HG03039 (cell line): ENCODE data around the gene LAMA4.

ENCODE experiments used
- ATAC-seq: cut with Tn5 transposase; IDR thresholded peaks from one replicate; pipeline ENCODE4 v1.9.1; 2021; ENCODE audit warnings: mild to moderate bottlenecking, moderate library complexity; ENCODE audit not compliant: unreplicated experiment

The LAMA4 gene

DNA sequence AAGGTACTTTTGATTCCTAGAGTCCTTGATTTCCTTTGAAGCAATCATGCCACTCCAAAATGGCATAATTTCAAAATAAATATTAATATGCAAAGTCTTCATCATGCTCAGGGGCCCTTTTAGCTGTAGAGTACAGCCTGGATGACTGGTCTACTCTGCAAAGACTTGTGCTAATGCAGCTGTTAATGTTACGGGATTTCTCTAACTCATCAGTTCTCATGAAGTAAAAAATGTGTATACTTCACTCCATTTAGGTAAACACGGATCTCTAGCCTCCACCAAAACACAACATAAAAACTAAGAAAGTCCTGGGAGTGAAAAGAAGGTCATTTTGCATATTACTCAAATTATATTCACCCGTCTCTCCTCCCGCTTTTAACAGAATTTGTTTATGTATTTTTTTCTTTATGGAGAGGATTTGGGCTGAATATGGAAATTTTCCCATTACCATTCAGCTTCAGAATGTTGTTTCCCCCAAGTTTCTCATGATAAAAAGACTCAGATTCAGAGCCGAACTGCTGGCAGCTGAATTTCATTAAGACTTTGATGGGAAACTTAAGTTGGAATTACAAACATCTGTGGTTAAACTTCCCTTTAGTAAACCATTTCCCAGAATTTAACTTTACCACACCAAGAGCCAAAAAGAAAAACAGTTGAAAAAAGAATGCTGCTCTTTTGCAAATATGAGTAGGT lies 8.7 kb downstream of the LAMA4 start:
- ATAC-seq = no peak

DNA sequence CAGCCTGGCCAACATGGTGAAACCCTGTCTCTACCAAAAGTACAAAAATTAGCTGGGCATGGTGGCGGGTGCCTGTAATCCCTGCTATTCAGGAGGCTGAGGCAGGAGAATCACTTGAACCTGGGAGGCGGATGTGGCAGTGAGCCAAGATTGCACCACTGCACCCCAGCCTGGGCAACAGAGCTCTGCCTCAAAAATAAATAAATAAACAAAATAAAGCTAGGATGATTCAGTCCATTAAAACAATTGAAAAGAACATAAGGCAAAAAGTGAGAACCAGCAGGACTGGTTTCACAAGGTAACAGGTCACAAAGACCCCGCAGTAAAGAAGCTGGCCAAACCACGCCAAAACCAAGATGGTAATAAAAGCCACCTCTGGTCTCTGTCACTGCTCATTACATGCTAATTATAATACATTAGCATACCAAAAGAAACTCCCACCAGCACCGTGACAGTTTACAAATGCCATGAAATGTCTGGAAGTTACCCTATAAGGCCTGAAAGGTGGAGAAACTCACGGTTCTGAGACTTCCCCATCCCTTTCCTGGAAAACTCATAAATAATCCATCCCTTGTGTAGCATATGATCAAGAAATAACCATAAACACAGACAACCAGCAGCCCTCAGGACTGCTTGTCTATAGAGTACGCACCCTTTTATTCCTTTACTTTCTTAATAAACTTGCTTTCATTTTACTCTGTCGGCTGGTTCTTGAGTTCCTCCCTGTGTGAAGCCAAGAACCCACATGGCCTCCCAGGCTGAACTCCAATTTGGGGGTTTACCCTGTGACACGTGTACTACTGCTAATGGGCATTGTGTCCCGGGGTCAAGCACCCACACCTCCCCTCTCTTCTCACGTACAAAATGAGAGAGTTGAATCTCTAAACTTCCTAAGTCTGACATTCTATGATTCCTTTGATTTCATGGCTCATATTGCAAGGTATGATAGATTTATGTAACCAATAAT lies 10.2 kb downstream of the LAMA4 start:
- ATAC-seq = no peak

DNA sequence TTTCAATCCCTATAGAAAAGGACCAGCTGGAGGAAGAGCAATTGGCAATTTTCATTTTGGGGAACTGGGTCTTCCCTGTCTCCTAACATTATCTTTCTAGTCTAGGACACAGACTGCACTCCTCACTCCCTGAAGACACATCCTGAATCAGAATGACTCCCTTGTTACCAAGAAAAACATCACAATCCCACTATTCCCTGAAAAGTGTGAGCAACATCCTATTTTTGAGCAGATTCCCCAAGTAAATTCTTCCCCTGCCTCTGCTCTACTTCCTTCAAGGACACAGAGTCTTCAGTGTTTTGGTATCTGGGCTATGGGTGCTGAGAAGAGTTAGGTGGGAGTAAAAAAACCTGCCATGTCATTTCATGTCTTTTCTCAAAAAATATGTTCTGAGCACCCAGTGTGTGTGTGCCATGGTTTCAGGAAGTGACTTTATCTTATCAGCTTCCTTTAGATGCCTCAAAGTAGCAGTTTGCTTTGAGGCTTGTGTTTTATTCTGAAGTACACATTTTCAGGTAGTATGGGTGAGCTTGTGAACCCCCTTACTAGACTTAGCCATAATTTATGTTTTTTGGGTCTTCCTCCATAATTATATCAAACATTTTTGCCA lies 12.4 kb downstream of the LAMA4 start:
- ATAC-seq = no peak

- ATAC-seq = no peak
Observed at GRCh38 chr6:112237595-112237994, 16.8 kb downstream of the LAMA4 start.

DNA sequence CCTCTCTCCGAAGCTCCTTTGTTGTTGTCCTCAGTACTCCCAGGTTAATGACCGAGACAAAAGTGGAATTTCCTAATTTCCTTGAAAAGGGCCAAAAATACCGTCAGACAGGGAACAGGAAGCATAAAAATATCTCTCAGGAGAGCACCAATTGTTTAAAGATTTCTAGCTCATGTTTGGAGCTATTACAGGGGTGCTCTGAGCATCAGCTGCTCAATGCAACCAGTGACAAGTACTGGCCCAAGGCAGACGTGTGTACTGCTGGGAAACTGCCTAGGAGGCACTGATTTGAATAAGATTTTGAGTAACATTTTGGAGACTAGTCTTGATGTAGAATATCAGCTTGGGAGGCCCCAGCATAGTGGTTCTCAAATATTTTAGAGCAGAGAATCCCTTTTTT lies 17.3 kb downstream of the LAMA4 start:
- no peak for ATAC-seq

- no peak for ATAC-seq
Observed at GRCh38 chr6:112235956-112236355, 18.4 kb downstream of the LAMA4 start.

DNA sequence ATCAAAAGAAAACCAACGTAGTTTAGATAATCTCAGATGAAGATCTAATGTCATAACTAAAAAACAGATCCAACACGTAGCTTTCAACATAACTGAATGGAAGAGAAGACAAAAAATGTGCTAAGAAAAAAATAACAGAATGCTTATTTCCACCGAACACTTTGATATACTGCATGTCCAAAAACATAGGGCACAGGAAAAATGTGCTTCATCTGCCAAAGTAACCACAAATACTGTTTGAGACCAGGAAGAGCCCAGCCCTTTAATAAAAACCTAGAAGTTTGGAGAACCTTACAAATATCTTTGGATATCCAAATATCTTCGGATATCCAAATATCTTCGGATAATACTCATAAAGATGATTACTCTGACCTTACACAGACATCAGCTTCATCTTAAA lies 19.8 kb downstream of the LAMA4 start:
- ATAC-seq = no peak

GRCh38 chr6:112233847-112234246 lies 20.5 kb downstream of the LAMA4 start:
- ATAC-seq = no peak

DNA sequence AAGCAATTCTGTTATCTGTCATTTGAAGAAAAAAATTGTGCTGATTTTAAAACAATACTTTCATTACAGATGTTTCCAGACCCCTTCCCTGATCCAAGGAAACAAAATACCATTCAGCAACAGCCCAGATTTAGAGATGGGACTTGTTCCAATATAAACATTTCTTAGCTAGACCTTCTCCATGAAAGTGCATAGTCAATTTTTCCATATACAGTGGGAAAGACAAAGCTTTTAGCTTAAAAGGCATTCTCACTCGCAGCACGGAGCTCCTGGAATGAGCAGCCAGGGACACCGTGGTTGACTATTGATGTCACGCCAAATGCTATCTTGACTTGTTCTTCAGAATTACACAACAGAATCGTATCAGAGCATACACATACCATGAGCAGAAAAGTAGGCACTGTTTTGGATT lies 21.5 kb downstream of the LAMA4 start:
- ATAC-seq = no peak

GRCh38 chr6:112231594-112232060 lies 22.7 kb downstream of the LAMA4 start:
- ATAC-seq = no peak

- ATAC-seq = no peak
Observed at GRCh38 chr6:112231164-112231563, 23.2 kb downstream of the LAMA4 start.

DNA sequence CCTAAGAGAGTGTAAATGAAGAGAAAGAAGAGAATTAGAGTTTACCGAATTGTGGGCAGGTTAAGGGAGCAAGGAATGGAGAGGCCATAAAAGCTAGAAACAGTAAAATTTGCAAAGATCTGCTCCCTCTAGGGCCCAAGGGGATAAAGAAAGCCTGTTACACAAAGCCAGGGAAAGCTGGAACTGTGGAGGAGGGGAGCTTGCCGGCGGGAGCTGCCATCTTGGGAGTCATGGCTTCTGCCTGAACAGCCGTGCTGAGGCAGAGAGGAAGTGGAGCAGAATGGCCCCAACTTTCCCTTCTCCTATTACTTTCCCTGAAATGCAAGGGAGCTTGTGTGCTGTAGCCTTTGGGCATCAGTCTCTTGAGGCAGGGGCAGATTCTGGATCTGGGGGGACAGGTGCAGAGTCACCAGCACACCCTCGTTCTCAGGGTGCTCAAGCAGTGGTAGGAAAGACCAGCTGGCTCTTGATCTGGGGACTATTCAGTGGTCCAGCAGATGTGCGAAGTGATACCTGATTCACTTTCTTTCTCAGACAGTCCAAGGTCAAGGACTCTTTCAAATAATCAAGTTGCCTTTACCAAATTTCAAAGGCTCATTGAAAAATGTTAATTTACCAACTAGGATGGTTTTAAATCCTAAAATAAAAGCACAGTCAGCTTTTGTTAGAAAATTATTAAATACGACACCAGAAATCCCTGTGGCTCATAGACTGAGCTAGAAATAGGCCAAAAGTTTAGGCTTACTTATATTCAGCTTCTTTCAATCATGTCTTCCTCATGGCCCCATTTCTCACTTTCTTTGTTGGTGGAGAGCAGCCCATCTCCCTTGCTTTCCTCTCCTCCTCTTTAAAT lies 25.7 kb downstream of the LAMA4 start:
- ATAC-seq = no peak

- no peak for ATAC-seq
Observed at GRCh38 chr6:112227992-112228391, 26.4 kb downstream of the LAMA4 start.

- no peak for ATAC-seq
Observed at GRCh38 chr6:112227411-112227810, 27.0 kb downstream of the LAMA4 start.

DNA sequence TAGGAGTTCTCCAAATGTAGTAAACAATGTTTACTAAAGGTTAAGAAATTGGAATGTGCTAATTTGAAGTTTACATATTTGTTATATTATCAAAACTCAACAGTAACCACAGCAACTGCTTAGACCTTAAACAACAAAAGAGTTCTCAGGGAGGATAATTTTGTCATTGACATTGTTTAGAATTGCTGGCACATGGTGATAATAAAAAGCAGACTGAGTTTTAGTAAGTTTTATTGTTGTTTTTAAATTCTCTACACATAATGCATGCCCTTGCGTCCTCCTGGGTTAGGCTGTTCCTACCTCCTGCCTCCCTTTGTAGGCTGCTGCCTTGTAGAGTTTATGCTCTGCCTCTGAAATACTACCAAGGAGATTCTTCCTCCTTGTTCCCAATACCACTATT lies 28.7 kb downstream of the LAMA4 start:
- no peak for ATAC-seq

DNA sequence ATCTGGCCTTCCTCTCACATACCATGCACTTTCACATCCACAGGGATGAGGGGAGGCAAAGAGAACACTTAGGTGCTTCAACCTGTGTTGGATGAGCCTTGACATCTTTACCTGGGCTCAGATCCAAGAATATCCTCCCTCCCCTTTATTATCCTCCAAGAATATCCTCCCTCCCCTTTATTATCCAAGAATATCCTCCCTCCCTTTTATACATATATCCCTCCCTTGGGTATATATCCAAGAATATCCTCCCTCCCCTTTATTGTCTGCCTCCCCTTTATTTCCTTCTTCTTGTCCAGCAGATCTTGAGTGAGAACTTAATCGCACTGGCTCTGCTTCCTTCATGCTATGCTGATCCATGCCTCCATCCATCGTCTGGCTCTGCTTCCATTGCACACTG lies 30.3 kb downstream of the LAMA4 start:
- no peak for ATAC-seq

DNA sequence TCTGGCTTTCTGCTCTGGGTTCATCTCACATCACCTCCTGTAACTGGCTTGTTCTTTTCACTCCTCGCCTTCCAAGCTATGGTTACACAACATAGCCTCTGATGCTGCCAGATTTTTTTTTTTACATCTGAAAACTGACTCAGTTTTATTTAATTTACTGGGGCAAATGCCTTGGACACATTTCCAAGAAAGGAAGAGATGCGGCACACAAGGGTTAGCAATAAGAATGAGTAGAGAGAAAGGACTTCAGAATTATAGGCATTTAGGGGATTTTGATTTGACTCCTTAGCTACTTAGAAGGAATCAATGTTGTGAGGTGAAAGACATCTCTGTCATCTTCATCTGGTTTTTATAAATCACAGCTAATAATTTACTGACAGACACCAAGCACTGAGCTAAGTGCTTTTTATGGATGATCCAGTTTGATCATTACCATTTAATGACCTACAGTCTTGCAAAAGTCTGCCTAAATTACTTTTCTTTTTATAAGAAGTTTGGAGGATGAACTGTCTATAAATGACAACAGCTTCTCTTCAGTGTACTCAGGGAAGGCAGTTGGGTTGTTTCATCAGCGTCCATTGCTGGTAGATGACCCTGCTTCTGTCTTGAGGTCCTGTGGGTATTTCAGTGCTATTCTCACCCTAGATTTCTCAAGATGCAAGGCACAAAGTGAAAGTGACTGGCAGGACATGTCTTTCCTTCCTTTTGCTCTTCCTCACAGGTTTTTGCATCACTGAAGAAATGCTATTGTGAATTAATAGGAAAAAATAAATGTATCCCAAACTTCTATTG lies 31.1 kb downstream of the LAMA4 start:
- no peak for ATAC-seq

- no peak for ATAC-seq
Observed at GRCh38 chr6:112221981-112222852, 32.1 kb downstream of the LAMA4 start.

GRCh38 chr6:112221561-112221960 lies 32.8 kb downstream of the LAMA4 start:
- no peak for ATAC-seq
